HL-60 (cell line): Measurements from ENCODE around the gene ABCB1.

Source experiments
- DNase-seq, 2 experiments: peaks; one replicate each; pipeline ENCODE4 v3.0.0-alpha.2; 2010 to 2020; ENCODE audit warnings: low read depth in 1 of 2, low spot score in 1 of 2
- H3K27ac ChIP-seq: fragments of 250-450 bp; sonication (Bioruptor Pico); replicated peaks from 2 replicates; pipeline ENCODE4 v1.5.1; 2020; ENCODE audit warnings: mild to moderate bottlenecking, moderate library complexity
- H3K27me3 ChIP-seq: fragments of 250-450 bp; sonication (Bioruptor Pico); 2 replicates; pipeline ENCODE4 v1.5.1; 2021; ENCODE audit warnings: mild to moderate bottlenecking, moderate library complexity; ENCODE audit not compliant: insufficient read depth, poor library complexity, severe bottlenecking
- H3K4me3 ChIP-seq: replicated peaks from 2 replicates; pipeline ENCODE4 v1.5.1; 2011; ENCODE audit warnings: mild to moderate bottlenecking, control low read depth, low read length; ENCODE audit not compliant: insufficient read depth
- GABPA ChIP-seq: IDR thresholded peaks from 2 replicates; pipeline ENCODE4 v1.6.1; 2012; ENCODE audit warnings: low read depth
- POLR2AphosphoS5 ChIP-seq: IDR thresholded peaks from 2 replicates; pipeline ENCODE4 v1.6.1; 2012; ENCODE audit warnings: low read depth
- SPI1 ChIP-seq: IDR thresholded peaks from 2 replicates; pipeline ENCODE4 v1.6.1; 2012; ENCODE audit warnings: low read depth, mild to moderate bottlenecking, borderline replicate concordance
- TF ChIP-seq, protein P1 (sequence below): IDR thresholded peaks from one replicate; pipeline ENCODE4 v1.5.1; 2011; ENCODE audit warnings: low read length, control low read depth, inconsistent platforms; ENCODE audit not compliant: insufficient read depth
- TF ChIP-seq, protein P2 (sequence below): IDR thresholded peaks from 2 replicates; pipeline ENCODE4 v1.6.1; 2012; ENCODE audit warnings: low read depth; ENCODE audit not compliant: insufficient replicate concordance

ABCB1 gene

DNA sequence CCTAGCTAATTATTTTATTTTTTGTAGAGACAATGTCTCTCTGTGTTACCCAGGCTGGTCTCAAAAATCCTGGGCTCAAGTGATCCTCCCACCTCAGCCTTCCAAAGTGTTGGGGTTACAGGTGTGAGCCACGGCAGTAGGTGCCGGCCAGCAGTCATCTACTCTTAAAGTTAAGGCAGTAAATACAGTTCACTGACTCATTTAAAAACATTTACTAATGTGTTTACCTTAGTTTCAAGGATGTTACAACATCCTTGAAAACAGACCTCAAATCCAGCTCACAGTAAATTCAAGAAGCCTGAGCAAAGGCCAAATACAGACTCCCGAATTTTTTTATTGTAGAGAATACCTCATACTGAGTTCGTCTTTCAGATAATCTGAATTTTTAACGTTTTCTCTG is 95.6 kb downstream of the ABCB1 start:
- Histone ChIP-seq H3K4me3 (no peak overlapping the region), H3K27ac (no peak overlapping the region), H3K27me3 (no peaks in the 10 kb centered on the region)
- TF ChIP-seq GABPA (no peak), POLR2AphosphoS5 (no peak), SPI1 (no peak)
- TF ChIP-seq, protein P1, sequence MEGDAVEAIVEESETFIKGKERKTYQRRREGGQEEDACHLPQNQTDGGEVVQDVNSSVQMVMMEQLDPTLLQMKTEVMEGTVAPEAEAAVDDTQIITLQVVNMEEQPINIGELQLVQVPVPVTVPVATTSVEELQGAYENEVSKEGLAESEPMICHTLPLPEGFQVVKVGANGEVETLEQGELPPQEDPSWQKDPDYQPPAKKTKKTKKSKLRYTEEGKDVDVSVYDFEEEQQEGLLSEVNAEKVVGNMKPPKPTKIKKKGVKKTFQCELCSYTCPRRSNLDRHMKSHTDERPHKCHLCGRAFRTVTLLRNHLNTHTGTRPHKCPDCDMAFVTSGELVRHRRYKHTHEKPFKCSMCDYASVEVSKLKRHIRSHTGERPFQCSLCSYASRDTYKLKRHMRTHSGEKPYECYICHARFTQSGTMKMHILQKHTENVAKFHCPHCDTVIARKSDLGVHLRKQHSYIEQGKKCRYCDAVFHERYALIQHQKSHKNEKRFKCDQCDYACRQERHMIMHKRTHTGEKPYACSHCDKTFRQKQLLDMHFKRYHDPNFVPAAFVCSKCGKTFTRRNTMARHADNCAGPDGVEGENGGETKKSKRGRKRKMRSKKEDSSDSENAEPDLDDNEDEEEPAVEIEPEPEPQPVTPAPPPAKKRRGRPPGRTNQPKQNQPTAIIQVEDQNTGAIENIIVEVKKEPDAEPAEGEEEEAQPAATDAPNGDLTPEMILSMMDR: no peak
- TF ChIP-seq, protein P2, sequence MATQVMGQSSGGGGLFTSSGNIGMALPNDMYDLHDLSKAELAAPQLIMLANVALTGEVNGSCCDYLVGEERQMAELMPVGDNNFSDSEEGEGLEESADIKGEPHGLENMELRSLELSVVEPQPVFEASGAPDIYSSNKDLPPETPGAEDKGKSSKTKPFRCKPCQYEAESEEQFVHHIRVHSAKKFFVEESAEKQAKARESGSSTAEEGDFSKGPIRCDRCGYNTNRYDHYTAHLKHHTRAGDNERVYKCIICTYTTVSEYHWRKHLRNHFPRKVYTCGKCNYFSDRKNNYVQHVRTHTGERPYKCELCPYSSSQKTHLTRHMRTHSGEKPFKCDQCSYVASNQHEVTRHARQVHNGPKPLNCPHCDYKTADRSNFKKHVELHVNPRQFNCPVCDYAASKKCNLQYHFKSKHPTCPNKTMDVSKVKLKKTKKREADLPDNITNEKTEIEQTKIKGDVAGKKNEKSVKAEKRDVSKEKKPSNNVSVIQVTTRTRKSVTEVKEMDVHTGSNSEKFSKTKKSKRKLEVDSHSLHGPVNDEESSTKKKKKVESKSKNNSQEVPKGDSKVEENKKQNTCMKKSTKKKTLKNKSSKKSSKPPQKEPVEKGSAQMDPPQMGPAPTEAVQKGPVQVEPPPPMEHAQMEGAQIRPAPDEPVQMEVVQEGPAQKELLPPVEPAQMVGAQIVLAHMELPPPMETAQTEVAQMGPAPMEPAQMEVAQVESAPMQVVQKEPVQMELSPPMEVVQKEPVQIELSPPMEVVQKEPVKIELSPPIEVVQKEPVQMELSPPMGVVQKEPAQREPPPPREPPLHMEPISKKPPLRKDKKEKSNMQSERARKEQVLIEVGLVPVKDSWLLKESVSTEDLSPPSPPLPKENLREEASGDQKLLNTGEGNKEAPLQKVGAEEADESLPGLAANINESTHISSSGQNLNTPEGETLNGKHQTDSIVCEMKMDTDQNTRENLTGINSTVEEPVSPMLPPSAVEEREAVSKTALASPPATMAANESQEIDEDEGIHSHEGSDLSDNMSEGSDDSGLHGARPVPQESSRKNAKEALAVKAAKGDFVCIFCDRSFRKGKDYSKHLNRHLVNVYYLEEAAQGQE: no peak
- no peak for DNase-seq

DNA sequence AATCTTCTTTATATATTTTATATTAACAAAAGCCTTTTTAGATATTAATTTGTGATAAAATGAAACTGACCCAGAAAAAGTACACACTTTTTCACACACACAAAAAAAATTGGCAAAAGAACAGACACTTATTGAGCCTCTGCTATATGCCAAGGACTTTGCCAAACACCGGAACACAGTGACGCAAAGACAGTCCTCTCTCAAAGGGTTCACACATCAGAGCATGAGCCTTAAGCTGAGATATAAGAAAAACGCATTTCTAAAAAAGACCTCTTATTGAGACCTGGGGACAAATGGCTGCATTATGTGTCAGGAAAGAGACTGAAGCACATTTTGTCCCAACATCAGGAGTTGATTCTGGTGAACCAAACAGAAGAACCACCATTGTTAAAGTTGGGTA is 101.2 kb downstream of the ABCB1 start:
- DNase-seq: no peak
- TF ChIP-seq SPI1: no peak
- no peak for TF ChIP-seq POLR2AphosphoS5
- TF ChIP-seq, protein P1: no peak
- TF ChIP-seq, protein P2: no peak
- no peak for TF ChIP-seq GABPA
- H3K27me3 ChIP-seq: no peaks in the 10 kb centered on the region
- H3K27ac ChIP-seq: no peak overlapping the region
- no peak overlapping the region for H3K4me3 ChIP-seq

DNA sequence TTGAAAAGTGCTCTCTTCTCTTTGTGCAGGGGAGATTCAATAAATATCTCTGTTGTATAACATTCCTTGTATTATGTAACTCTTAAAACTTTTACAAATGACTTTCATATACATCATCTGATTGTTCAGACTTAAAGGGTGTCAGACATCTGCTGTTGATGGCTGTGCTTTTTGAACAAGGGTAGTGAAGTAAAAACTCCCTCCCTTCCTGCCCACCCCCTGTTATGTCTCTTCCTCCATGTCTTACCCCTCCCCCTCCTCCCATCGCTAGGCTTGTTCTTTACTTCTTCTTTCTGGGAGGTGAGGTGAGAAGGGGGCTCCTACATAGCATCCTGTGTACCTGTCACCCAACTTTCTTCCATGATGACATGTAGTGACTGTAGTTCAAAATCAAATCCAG is 101.8 kb downstream of the ABCB1 start:
- TF ChIP-seq POLR2AphosphoS5: no peak
- TF ChIP-seq GABPA: no peak
- TF ChIP-seq, protein P1: no peak
- TF ChIP-seq, protein P2: no peak
- no peak for TF ChIP-seq SPI1
- Histone ChIP-seq H3K4me3 (no peak overlapping the region), H3K27ac (no peak overlapping the region), H3K27me3 (no peaks in the 10 kb centered on the region)
- DNase-seq: no peak
